GM19043 (cell line): Measurements from ENCODE around the gene PRDX3.

Experiments used
- ATAC-seq: cut with Tn5 transposase; IDR thresholded peaks from one replicate; pipeline ENCODE4 v1.9.1; 2021; ENCODE audit warnings: low read depth; ENCODE audit not compliant: unreplicated experiment

The PRDX3 gene

DNA sequence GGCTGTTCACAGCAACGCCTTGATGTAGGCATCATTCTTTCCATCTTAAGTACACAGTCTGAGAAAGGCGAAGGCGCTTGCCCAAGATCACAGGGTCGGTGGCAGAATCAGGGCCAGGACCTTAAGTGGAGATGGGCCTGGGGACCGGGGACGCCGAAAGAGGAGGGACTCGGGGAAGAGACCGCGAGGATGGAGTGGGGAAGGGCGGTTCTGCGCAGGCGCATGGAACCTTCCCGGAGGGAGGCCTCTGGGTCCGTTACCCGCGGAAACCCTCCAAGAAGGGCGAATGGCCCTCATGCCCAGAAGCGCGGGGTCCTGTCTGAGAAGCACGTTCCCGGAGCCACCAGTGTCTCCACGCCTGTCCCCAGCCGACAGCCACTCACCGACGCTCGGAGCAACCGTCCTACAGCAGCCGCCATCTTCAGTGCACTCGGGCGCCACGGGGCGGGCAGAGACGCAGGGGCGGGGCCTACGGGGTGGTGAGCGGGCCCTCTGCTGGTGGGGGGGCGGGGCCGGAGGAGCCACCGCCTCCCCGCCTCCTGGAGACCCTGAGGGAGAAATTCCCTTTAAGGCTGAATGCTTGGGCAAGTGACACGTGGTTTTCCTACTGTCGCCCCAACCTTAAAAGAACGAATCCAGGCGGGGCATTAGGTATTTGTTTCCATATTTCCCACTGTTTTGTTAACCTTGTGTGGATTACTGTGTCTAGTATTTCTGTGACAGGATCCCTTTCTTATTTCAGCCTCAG, at the start of gene PRDX3:
TSS of gene PRDX3 (minus strand) at position 441 of the 748 bp plus-strand sequence. CDS start at position 419, 22 bp downstream.
- peak; percentile 90 for ATAC-seq

DNA sequence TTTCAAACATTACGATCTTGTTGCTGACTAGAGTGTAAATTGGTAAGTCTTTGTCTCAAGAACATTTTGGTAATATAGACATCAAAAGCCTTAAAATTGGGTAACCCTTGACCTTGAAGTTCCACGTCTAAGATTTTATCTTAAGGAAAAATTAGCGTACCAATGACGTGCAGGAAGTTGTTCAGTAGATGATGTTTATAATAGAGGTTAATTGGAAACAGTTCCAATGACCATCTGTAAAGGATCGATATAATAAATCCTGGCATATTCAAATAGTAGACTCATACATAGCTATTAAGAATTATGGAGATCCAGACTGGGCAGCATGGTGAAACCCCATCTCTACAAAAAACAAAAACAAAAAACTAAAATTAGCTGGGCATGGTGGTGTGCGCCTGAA, 49.2 kb upstream of the PRDX3 start:
- ATAC-seq = no peak

DNA sequence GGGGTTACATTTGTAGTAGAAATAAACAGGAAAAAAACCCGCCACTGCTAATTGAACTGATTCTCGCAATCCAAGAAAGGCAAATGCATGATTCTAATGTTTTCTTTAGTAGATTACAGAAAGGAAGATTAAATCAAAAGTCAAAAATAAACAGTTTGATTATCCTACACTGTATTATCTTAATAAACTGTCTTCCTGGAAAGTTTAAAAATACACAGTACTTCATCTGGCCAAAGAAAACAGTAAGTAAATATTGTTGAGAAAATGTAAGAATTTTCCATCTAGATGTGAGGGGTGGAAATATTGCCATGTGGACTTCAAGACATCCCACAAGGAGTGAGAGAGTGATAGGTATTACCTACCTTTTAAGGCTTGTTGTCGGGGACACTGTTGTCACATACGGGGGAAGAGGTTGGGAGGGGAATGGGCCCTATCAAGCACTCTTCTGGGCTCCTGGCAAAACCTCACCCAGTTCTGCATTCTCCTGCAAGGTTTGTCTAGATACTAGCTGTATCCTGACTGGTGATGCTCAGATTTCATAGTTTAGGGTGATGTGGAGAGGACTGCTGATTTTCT, 46.6 kb upstream of the PRDX3 start:
- no peak for ATAC-seq

DNA sequence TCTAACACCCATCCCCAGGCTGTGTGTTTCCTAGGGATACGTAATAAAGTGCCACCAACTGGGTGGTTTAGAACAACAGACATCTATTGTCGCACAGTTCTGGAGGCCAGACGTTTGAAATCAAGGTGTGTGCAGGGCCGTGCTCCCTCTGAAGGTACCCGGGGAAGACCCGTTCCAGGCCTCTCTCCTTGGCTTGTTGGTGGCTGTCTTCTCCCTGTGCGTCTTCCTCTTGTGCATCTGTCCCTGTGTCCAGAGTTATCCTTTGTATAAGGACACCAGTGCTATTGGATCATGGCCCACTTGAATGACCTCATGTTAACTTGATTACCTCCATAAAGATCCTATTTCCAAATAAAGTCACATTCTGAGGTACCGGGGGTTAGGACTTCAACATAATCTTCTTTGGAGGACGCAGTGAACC, 44.4 kb upstream of the PRDX3 start:
- ATAC-seq = no peak

DNA sequence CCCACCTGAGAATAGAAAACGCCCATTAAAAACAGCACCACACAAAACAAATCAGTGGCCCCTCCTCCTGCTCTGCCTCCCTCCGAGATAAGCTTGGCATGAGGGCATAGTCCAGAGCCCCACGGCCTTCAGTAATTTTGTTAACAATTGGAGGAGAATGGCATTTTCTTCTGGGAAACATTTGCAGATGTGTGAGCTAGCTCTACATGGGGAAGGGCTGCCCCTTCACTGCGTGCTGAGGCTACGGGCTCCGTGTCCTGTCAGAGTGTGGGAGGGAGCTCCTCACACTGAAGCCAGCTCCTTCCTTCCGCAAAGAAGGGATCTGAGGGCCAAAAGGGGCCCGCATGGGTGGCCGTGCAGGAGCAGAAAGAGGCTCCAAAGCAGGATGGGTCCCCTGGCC, 43.9 kb upstream of the PRDX3 start:
- no peak for ATAC-seq

DNA sequence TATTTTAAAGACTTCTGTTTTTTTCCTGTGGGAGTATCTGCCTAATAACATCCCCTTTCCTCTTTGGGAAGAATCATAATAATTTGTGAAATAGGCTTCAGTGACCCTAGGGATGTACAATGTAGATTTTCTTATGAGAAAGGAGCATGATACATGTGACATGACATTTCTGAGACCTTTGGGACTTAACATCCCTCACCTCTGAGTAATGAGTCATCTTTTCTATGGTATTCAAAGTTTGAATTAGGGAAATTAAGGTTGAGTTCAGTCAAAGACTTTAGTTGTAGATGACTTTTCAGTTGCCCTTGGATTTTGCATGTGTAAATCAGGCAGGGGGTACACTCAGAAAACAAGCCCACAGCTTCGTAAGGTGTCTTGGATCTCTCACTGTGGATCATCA, 43.1 kb upstream of the PRDX3 start:
- no peak for ATAC-seq

DNA sequence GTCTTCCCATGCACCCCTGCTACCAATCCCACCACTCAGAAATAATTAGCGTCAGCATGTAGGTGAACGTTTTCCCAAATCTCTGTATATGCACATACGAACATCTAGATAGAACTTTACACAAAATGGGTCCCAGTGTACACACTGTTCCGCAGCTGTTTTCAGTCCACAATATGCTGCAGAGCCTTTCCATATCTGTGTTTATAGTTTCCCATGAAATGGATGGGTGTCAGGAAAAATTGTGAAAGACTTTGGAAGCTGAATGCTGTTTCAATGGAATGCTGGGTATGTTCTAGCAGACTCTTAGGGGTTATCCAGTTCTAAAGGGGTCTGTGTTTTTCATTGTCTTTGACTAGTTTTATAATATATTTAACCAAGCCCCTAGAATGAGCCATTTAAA, 42.6 kb upstream of the PRDX3 start:
- ATAC-seq = no peak

DNA sequence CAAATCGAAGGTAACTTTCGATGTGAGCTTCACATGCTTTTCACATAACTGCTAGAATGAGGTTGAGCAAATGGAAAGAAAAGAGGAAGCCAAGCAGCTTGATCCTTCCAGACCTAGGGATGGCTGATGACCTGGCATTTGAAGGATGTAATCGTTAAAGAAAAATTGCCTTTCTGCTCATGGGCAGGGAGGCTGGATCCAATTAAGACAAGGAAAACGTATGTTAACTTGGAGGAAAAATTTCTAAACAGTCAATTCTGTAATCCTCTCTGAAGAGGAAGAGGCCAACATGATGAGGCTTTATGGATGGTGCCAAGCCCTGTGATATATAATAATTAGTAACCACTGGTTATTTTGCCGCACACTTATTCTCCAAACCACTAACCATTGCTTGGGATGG, 41.3 kb upstream of the PRDX3 start:
- ATAC-seq = no peak

DNA sequence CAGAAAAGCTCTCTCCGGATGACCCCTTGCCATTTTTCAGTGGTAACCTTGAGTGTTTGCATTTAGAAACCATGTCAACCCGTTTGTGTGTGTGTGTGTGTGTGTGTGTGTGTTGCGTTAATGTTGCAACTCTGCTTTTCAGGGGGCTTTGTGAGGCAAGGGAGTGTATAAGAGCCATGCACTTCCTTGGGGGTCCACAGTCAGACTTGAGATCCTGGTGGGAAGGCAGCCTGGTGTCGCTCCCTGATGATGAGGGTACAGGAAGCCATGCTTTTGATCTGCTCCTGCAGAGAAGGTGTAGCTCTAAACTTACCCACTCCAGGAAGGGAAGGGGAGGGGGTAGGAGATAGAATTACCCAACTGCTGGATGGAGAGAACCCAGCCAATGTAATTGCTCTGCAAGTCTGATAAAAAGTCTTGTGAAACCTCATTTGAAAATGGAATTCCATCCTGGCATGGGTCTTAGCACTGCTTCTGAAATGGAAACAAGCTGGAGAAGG, 39.4 kb upstream of the PRDX3 start:
- no peak for ATAC-seq

DNA sequence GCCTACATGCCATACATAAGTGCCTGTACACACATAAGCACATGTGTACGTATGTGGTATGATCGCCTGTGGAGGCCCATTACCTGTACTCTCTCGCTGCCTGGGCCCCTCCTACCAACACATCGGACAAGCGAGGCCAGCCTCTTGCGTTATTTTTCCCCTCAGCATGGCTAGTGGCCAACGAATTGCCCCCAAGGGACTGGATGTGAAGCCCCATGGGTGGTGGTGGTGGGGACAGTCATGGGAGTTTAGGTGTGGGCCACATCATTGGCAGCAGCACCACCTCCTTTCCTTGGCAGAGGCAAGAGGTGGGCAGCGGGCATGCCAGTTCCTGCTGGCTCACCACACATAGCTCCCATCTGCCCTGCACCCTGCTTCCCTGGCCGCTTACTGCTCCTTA, 38.8 kb upstream of the PRDX3 start:
- ATAC-seq = no peak

DNA sequence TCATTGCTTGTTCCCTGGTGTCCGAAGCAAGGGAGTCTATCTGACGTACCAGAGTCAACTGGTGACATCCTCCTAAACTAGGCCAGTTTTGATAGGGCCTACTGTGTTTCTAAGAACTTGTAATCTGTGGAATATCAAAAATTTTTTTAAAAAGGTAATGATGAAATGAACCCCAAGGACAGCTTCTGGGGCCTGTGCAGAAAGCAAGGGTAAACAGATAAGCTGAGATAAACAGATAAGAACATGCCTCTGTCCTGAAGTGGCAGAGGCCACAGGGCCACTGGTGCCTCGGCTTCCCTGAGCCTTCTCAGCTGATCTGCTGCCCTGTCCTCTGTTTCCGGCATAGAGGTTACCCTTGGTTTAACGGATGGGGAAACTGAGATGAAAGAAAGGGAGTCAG, 37.5 kb upstream of the PRDX3 start:
- ATAC-seq = no peak

DNA sequence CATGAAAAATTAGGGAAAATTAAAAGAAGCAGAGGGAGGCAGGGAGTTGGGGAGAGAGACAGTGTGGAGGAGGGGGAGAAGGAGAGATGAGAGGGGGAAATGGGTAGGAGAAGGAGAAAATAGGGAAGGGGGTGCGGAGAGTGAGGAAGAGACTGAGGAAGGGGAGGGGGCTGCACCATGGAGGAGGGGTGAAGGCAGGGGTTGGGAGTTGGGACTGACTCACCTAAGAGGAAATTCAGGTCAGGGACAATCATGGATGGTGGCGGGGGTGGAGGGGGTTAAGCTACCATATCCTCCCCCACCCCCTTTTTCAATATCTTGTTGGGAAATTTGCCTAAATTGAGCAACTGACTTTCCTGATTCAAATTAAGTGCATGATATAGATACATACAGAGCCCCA, 36.8 kb upstream of the PRDX3 start:
- no peak for ATAC-seq

DNA sequence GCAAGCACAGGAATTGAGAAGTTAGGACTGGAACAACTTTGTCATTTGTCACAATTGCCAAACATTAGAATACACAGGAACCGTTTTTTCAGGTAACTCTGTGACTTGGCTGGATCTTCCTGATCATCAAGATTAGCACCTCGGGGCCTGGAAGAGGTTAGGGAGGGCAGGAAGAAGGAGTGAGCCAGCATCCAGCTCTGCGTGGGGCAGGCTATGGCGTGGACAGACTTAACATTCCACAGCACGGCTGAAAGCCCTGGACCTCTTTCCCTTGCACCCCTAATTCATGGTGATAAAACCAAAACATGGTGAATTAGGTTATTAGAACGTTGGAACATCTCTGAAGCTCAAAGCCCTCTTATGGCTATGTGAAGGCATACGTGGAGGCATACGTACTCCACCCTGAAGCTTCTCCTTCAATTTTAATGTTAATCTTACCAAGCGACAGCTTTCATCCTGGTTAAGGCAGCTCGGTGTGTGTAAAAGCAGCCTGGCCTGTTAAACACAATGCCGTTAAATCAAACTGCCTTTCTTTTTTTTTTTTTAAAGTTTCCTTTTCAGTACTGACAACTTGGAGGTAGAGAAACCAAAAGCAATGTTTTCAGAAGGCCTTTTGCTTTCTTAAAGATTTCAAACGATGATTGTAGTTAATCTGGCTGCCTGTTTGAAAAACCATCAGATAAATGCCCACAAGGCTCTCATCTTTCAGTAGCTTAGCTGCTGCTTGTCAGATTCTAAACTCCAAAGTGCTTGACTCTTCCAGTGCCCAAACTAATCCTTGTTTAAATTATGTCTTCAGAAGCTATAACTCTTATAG, 33.2 kb upstream of the PRDX3 start:
- no peak for ATAC-seq

DNA sequence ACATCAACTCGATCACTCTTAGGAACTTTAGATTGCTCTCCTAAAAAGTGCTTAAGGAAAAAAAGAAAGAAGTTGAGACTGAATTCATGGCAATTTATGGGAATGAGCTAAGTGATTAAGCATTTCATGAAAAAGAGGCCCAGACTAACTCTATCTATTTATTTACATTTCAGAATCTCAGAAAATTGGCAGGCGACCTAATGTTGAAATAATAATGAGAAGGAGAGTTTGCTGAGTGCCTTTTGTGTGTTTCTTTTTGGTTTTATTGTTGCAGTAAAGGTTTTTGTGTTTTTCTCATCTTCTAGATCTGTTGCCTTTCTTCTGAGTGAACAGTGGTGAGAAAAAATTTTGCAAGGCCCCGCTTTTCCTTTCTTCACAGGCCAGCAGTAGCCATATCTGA, 32.6 kb upstream of the PRDX3 start:
- no peak for ATAC-seq

DNA sequence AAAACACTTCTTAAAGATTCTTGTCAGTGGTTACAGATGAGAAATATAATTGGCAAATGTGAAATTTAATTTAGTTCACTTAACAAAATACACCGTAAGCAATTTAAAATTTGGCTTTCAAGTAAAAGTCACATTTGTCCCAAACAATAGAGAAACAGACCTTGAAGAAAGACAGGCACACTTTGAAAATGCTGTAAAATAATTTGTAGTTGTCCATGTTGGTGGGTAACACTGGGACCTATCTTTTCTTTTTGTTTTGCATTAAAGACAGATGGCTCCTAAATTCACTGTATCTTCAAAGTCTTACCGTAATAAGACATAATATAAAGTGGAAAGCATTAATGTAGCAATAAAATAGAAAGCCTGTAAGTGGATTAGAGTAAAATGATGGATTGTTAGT, 32.0 kb upstream of the PRDX3 start:
- no peak for ATAC-seq

DNA sequence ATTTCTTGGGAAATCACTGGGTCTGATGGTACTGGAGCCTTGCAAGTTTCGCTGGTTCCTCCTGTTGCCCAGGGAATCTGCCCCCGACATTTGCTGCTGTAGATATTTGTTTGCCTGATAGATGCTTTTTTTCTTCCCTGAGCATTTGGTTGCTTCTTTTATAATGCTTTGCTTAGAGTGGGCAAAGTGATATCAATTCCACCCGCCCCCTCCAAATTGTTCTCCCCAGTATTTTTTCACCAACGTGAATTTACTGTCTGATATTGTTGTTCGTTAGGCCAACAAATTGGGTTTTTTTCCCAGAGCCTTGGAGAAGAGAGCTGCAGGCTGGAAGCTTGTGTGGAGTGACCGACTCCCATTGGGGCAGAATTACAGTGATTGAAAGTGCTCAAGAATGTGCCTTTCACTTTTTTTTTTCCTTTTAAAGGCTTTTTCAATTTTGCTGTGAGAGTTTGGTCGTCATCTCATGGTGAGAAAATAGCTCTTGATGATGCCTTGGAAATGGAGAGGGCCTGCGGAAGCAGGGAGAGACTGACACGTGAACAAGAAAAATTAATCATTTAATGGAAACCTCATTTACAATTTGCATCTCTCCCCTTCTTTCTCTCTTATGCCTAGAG, 31.2 kb upstream of the PRDX3 start:
- ATAC-seq = no peak

DNA sequence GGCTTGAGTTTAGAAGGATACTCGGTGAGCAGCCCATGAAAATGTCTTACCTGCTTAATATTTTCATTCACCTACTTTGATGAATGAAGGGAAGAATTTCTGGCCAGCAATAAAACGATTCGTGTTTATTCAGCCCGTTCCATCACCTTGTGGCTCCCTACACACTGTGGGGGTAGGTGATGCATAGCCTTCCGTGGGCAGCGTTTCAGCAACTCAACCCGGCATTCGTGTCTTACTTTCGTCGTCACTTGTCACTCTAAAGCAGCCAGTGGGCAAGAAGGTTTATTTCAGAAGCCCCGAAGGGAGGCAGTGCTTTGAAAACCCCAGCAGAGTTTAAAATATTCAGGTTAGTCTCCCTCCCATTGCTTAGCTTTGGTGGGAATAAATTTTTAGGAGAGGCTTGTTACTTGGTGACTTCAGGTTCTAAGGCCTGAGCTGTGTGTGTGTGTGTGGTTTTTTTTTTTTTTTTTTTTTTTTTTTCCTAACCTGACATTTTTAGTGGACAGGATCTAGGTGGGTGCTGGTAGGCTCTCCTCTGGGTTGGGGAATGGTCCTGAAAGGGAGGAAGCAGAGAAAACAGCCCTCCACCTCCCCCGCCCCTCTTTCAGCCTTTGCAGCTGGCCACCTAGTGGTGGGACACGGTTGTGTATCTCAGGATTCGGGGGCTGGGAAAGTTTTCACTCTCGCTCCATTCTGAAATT, 30.6 kb upstream of the PRDX3 start:
- ATAC-seq = no peak

DNA sequence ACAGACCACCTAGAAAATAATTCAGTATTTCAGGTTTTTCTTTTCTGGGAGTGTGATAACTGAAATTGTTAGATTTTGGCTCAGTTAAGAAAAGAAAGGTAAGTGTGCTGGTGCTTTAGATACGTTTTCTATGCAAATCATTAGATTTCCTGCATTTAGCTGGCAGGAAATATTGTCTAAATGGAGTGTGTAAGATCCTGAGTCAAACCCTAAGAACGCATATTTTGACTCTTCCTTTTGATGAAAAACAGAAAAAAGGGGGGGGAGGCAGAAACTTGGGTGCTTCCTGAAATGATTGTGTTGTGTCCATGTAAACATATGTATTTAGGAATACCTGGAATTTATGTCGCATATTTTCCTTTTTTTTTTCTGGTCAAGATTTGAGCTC, 29.9 kb upstream of the PRDX3 start:
- no peak for ATAC-seq

DNA sequence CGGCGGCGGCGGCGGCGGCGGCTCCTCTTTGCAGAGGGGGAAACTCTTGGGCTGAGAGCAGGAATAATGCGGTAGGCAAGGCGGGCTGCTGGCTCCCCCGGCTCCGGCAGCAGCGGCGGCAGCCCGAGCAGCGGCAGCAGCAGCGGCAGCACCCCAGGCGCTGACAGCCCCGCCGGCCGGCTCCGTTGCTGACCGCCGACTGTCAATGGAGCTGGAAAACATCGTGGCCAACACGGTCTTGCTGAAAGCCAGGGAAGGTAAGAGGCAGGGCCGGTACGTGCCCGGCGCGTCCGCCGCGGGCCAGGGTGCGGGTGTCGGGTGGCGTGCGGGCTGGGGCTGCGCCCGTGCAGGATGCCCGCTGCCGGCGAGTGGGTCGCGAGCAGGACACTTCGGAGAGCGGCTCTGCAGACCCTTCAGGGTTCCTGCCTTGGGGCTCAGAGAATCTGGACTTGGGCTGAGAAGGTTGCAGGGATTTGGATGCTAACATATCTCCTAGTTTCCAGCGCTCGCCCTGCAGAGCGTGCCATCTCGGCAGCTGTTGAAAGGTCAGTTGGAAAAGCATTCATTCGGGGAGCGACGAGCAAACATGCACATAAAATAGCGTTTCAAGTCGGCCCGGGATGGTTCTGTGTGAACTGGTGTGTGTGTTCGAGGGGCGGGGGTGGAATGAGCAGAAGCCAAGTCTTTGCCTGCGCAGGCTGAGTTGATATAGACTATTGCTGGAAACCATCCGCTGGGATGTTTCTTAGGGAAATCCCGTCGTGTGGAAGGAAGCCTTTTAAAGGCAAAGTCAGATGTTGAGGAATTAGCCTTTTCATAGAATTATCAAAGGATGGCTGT, 29.3 kb upstream of the PRDX3 start:
- ATAC-seq = no peak

DNA sequence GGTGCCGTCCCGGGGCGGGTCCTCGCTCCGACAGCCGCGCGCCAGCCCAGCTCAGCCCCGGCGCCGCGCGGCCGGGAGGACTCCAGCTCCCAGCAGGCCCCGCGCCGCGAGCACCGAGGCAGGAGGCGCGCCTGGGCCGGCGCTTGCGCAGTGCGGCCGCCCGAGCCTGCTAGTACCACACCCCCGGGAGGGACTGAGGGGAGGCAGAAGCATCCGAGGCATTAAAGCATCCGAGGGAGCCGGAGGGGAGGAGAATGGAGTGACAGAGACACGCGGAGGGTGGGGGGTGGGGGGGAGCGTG, 28.7 kb upstream of the PRDX3 start, which contains the start of gene GRK5:
TSS of gene GRK5 (plus strand) at position 206 of the 301 bp plus-strand sequence. CDS start 347 bp downstream, outside the sequence.
- peak; percentile 70 for ATAC-seq
